ENCODE data around the gene NPPB.

NPPB gene

DNA sequence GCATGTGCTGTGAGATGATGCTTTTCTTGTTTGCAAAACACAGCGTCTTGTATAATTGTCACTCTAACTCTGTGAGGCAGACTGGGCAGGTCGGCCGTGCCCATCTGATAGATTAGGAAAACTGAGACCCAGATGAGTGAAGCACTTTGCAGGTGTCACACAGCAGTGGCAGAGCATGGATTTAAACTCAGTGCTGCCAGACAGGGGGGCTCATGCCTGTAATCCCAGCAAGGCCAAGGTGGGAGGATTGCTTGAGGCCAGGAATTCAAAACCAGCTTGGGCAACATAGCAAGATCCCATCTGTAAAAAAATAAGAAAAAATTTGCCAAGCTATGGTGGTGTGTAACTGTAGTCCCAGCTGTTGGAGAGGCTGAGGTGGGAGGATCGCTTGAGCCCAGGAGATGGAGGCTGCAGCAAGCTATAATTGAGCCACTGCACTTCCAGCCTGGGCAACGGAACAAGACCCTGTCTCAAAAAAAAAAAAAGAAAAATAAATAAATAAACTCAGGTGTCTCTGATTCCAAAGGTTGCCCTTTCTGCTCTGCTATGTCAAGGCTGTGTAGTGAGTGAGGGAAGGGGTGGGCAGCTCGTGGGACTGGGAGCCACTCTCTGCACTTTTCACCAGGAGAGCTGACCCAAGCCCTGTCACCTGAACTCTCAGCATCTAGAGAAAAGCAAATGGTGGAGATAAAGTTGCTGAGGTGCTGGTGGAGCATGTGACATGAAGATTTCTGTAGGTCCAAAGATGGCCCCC lies 32.9 kb upstream of the NPPB start:
- H3K27ac ChIP-seq (ENCODE audit: low read depth, low read length, poor library complexity, severe bottlenecking) = no peak overlapping the region
- TF ChIP-seq EZH2 (IDR thresholded peaks at IDR 0.05; ENCODE audit: borderline replicate concordance, low read length) = no peak
- TF ChIP-seq, protein P1, sequence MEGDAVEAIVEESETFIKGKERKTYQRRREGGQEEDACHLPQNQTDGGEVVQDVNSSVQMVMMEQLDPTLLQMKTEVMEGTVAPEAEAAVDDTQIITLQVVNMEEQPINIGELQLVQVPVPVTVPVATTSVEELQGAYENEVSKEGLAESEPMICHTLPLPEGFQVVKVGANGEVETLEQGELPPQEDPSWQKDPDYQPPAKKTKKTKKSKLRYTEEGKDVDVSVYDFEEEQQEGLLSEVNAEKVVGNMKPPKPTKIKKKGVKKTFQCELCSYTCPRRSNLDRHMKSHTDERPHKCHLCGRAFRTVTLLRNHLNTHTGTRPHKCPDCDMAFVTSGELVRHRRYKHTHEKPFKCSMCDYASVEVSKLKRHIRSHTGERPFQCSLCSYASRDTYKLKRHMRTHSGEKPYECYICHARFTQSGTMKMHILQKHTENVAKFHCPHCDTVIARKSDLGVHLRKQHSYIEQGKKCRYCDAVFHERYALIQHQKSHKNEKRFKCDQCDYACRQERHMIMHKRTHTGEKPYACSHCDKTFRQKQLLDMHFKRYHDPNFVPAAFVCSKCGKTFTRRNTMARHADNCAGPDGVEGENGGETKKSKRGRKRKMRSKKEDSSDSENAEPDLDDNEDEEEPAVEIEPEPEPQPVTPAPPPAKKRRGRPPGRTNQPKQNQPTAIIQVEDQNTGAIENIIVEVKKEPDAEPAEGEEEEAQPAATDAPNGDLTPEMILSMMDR (IDR thresholded peaks at IDR 0.05; ENCODE audit: low read length) = no peak
- H3K9me2 ChIP-seq (ENCODE audit: low read depth, low read length) = no peaks in the 10 kb centered on the region
- no peak overlapping the region for H2AFZ ChIP-seq (ENCODE audit: low read length)
- no peaks in the 10 kb centered on the region for H4K20me1 ChIP-seq (ENCODE audit: insufficient read depth, low read length)
- H3K9me3 ChIP-seq (ENCODE audit: low read length) = no peaks in the 10 kb centered on the region
- no peaks in the 10 kb centered on the region for H3K27me3 ChIP-seq (ENCODE audit: insufficient read depth, low read length)
- no peaks in the 10 kb centered on the region for H3K4me1 ChIP-seq (ENCODE audit: insufficient read depth, low read length, severe bottlenecking)
- H3F3A ChIP-seq (ENCODE audit: insufficient read depth, low read length) = no peaks in the 10 kb centered on the region
- H3K36me3 ChIP-seq (ENCODE audit: insufficient read depth, low read length) = no peaks in the 10 kb centered on the region
- no peaks in the 10 kb centered on the region for H3K79me2 ChIP-seq (ENCODE audit: insufficient read depth, low read length)
- no peak overlapping the region for H3K4me3 ChIP-seq (ENCODE audit: low read depth, low read length, poor library complexity, severe bottlenecking)
- no peak overlapping the region for H3K9ac ChIP-seq (ENCODE audit: low read length)
- H3K4me2 ChIP-seq (ENCODE audit: low read length) = no peak overlapping the region

DNA sequence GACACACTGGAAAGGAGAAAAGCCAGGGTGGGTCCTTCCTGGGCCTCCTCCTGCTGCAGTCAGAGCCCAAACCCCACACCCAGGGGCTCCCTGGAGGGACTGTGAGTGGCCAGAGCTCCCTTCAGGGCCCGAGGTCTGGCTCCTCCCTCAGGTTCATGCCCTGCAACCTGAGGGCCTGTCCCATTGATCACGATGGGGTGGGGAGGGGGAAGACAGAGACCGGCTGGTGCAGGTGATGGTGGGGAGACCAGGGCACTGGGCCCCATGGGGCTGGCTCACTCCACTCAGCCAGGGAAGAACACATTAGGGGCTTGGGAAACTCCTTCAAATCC lies 30.1 kb upstream of the NPPB start:
- Histone ChIP-seq H3K4me1 (ENCODE audit: insufficient read depth, low read length, severe bottlenecking) (no peaks in the 10 kb centered on the region), H3F3A (ENCODE audit: insufficient read depth, low read length) (no peaks in the 10 kb centered on the region), H3K27me3 (ENCODE audit: insufficient read depth, low read length) (no peaks in the 10 kb centered on the region), H2AFZ (ENCODE audit: low read length) (no peak overlapping the region), H3K4me3 (ENCODE audit: low read depth, low read length, poor library complexity, severe bottlenecking) (no peak overlapping the region), H4K20me1 (ENCODE audit: insufficient read depth, low read length) (no peaks in the 10 kb centered on the region), H3K9ac (ENCODE audit: low read length) (no peak overlapping the region), H3K27ac (ENCODE audit: low read depth, low read length, poor library complexity, severe bottlenecking) (no peak overlapping the region), H3K79me2 (ENCODE audit: insufficient read depth, low read length) (no peaks in the 10 kb centered on the region), H3K9me3 (ENCODE audit: low read length) (no peaks in the 10 kb centered on the region), H3K4me2 (ENCODE audit: low read length) (no peak overlapping the region), H3K9me2 (ENCODE audit: low read depth, low read length) (no peaks in the 10 kb centered on the region), H3K36me3 (ENCODE audit: insufficient read depth, low read length) (no peaks in the 10 kb centered on the region)
- no peak for TF ChIP-seq EZH2 (IDR thresholded peaks at IDR 0.05; ENCODE audit: borderline replicate concordance, low read length)
- TF ChIP-seq, protein P1 (IDR thresholded peaks at IDR 0.05; ENCODE audit: low read length) = no peak

DNA sequence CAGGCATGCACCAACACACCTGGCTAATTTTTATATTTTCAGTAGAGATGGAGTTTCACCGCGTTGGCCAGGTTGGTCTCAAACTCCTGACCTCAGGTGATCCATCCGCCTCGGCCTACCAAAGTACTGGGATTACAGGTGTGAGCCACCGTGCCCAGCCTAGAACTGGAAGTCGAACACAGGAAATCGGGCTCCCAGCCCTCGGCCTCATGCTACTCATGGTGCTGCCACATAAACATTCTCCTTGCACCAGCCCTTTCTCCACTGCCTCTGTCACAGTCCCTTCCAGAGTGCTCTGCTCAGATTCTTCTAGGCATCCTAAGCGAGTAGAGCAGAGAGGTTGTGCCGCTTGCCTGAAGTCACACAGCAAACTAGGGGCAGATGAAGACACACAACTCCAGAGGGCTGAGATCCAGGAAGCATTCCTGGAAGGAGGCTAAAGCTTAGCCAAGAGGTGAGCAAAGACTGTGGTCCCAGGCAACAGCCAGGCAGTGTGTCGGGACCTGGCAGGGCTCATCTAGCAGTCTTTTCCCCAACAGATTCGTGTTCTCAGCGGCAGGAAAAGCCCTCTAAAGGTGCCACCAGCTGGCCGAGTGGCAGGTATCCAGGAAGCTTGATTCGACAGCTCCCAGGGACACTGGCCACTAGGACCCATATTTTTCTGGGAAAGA lies 29.6 kb upstream of the NPPB start:
- Histone ChIP-seq H3K27me3 (ENCODE audit: insufficient read depth, low read length) (peaks cover 4% of the 10 kb centered on the region; the same call in 1 of the 2 replicates), H4K20me1 (ENCODE audit: insufficient read depth, low read length) (no peaks in the 10 kb centered on the region), H3K4me1 (ENCODE audit: insufficient read depth, low read length, severe bottlenecking) (no peaks in the 10 kb centered on the region), H3K9ac (ENCODE audit: low read length) (no peak overlapping the region), H3K36me3 (ENCODE audit: insufficient read depth, low read length) (no peaks in the 10 kb centered on the region), H3K9me2 (ENCODE audit: low read depth, low read length) (no peaks in the 10 kb centered on the region), H3K4me3 (ENCODE audit: low read depth, low read length, poor library complexity, severe bottlenecking) (no peak overlapping the region), H3F3A (ENCODE audit: insufficient read depth, low read length) (no peaks in the 10 kb centered on the region), H3K9me3 (ENCODE audit: low read length) (no peaks in the 10 kb centered on the region), H3K27ac (ENCODE audit: low read depth, low read length, poor library complexity, severe bottlenecking) (no peak overlapping the region), H3K79me2 (ENCODE audit: insufficient read depth, low read length) (no peaks in the 10 kb centered on the region), H3K4me2 (ENCODE audit: low read length) (no peak overlapping the region), H2AFZ (ENCODE audit: low read length) (no peak overlapping the region)
- TF ChIP-seq, protein P1 (IDR thresholded peaks at IDR 0.05; ENCODE audit: low read length) = no peak
- TF ChIP-seq EZH2 (IDR thresholded peaks at IDR 0.05; ENCODE audit: borderline replicate concordance, low read length) = no peak

Measured in OCI-LY1 (cell line).